Effector CD8-positive, alpha-beta T cell (primary cell): Measurements from ENCODE around the gene RMND5B.
"Not testable (repeated sequence)": the region's sequence is repeated elsewhere in the genome, so short reads cannot be mapped to it uniquely, and the experiment has no call there.

Experiments
- DNase-seq: peaks from one replicate; lab custom pipeline; 2025; lab: John Stamatoyannopoulos, UW

Gene RMND5B

DNA sequence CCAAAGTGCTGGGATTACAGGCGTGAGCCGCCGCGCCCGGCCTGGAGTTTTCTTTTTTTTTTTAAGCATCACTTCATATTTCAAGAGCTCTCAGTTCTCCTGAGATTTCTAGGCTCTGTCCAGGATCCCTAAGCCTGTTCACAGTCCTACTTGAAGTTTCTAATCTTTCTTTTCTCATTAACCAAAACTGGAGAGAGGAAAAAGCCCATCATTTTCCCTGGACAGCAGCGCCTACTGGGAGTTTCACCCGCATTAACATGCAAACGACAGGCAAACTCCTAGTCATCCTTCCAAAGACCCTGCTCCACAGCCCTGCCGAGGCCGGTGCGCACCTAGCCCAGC lies 609 bp upstream of the RMND5B start:
- not testable (repeated sequence) for DNase-seq

DNA sequence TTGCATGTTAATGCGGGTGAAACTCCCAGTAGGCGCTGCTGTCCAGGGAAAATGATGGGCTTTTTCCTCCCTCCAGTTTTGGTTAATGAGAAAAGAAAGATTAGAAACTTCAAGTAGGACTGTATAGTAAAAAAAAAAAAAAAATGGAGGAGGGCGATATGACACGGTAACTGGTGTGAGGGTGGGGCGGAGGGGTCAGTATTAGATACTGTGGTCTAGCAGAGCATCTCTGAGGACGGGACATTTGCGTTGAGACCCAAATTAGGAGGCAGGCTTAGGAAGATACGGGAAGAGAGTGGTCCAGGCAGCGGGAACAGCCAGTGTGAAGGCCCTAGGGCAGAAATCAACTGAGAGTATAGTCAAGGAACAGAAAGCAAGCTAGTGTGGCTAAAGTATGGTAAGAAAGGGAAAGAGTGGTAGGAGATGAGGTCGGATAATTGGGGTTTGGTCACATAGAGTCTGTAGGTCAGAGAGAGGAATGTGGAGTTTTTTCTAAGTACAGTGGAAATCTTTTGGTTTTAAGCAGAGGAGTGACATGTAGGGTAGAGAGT lies 707 bp downstream of the RMND5B start:
- no peak for DNase-seq

DNA sequence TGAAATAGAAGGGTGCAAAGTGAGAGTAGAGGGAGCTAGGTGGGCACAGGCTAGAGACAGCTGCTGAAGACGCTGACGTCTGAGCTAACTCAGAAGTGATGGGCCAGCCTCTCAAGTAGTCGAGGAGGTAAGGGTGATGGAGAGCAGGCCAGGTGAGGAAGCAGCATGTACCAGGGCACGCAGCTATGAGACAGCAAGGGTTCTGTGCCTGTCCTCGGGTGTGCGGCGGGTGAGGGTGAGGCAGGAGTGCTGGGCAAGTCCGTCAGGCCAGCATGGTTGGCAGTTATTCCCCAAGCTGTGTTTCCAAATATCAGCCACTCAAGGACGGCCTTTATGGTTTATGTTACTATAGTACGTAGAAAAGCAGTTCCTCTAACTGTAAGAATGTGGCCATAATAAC lies 6.2 kb downstream of the RMND5B start:
- no peak for DNase-seq

DNA sequence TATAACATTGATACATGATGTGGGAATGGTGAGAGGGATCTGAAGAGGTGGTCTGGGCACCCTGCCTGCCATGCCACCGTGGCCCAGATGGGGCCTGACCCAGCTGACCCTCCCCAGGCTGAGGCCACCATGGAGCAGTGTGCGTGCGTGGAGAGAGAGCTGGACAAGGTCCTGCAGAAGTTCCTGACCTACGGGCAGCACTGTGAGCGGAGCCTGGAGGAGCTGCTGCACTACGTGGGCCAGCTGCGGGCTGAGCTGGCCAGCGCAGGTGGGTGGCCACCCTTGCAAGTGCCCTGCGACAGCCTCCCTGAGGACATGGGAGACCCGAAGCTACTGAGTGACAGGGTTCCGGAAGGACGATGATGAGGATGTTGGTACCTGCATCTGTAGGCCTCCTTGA lies 7.2 kb downstream of the RMND5B start:
- DNase-seq, result no peak

DNA sequence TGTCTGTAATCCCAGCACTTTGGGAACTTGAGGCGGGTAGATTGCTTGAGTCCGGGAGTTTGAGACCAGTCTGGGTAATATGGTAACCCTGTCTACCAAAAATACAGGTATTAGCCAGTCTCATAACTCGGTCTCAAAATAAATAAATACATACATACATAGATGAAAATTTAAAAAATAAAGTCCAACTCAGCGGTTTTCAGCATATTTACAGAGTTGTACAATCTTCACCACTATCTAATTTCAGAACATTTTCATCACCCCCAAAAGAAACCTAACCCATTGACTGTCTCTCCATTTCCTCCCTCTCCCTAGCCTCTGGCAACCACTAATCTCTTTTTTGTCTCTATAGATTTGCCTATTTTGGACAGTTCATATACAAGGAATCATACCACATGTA lies 10.7 kb downstream of the RMND5B start:
- DNase-seq, result no peak

DNA sequence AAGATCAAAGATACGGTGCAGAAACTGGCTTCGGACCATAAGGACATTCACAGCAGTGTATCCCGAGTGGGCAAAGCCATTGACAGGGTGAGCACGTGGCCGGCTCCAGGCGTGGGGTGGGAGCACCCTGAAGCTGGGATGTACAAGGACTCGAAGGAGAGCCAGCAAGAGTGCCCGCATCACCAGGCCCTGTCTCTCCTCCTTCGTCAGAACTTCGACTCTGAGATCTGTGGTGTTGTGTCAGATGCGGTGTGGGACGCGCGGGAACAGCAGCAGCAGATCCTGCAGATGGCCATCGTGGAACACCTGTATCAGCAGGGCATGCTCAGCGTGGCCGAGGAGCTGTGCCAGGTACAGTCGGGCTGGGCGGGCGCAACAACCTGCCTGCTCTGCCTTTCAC lies 11.8 kb downstream of the RMND5B start:
- DNase-seq, result no peak

DNA sequence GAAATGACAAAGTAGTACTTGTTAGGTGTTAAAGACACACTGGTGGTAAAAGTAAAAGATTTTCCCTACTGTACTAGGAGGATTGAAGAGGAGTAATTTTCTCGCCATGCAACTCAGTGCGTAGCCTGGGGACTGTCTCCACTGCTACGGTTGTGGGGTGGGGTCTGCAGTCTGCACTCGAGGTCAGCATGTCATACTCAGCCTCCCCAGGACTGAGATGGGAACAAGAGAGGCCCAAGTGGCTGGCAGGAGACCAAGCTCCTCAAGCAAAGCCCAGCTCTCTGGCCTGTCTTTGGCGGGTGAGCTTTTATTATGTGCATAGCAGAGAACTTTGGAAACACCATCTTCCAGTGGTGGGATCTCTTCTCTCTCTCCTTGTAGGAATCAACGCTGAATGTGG lies 12.4 kb downstream of the RMND5B start:
- DNase-seq, result no peak

DNA sequence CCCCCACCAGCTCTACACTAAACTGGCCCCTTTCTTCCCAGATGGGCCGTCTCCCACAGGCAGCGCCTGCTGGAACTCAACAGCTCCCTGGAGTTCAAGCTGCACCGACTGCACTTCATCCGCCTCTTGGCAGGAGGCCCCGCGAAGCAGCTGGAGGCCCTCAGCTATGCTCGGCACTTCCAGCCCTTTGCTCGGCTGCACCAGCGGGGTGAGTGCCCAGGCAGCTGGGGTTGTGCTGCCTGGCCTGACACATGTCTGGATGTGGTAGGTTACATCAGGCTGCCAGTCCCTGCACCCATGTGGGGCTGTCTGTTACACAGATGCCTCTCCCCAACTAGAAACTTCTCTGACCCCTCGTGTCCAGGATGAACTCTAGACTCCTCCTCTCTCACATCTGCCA lies 13.1 kb downstream of the RMND5B start:
- DNase-seq, result no peak

DNA sequence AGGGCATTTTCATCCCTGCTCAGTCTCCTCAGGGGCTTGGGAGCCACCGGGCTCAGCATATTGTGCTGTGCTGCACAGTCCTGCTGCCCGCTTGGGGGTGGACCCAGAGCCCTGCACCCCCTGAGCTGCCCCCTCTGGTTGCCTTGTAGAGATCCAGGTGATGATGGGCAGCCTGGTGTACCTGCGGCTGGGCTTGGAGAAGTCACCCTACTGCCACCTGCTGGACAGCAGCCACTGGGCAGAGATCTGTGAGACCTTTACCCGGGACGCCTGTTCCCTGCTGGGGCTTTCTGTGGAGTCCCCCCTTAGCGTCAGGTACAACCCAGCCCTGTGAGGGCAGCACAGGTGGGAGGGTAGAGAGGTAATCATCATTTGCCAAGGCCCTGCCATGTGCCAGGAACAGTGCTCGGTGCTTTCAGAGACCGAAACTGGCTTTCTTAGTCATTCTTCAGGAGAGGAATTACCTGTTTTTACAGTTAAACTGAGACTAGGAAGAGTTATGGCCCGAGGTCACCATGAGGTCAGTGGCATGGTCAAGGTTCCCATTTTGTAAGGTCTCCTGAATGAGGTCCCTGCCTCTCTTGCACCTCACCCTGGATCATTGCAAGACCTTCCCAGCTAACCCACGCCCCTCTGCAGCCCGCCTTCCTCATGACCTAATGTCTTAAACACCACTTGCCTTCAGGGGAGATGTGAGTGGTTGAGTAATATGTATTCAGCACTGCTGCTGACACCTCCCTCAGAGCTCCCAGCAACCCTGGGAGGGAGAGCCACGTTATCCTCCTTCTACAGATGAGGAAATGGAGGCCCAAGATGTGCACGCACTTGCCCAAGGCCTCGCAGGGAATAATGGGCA lies 15.4 kb downstream of the RMND5B start:
- DNase-seq, result peak; percentile 61

DNA sequence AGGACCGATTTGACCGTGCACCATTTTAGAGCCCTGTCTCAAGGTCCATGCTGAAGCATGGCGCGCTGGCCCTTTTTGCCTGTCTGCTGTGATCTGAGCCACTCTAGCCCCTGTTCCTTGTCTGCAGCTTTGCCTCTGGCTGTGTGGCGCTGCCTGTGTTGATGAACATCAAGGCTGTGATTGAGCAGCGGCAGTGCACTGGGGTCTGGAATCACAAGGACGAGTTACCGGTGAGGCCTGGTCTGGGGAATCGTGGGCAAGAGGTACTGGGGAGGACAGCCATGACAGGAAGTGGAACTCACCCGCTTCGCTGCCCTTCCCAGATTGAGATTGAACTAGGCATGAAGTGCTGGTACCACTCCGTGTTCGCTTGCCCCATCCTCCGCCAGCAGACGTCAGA lies 16.6 kb downstream of the RMND5B start:
- DNase-seq, result no peak

DNA sequence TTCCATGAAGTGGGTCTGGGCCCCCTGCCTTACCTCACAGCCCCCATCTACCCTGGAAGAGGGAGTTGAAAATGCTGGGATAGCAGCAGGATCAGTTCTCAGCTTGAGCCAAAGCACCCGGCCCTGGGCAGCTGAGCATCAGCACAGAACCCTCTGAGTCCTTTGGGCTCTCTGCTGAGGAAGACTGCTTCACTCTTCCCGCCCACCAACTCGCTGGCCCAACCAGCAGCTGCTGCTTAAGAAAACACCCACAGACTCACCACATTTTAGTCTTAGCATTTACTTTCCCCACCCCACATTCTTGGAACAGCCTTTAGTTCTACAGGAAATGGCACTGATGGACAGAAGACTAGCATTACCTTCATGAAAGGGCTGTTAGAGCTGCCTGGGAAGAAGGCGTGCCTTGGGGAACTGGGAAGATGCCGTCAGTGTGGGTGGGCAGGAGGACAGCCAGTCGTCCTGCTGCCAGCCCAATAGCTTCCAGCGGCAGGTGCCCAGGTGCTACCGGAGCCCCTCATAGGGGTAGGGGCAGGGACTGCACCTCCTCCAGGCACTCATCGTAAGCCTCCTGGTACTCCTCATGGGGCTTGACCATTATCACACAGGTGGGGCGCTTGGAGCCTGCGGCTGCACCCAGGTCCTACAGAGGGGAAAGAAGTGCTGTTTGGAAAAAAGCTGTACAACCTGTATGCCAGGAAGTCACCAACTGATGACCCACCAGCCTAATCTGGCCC lies 18.6 kb downstream of the RMND5B start:
- no peak for DNase-seq

DNA sequence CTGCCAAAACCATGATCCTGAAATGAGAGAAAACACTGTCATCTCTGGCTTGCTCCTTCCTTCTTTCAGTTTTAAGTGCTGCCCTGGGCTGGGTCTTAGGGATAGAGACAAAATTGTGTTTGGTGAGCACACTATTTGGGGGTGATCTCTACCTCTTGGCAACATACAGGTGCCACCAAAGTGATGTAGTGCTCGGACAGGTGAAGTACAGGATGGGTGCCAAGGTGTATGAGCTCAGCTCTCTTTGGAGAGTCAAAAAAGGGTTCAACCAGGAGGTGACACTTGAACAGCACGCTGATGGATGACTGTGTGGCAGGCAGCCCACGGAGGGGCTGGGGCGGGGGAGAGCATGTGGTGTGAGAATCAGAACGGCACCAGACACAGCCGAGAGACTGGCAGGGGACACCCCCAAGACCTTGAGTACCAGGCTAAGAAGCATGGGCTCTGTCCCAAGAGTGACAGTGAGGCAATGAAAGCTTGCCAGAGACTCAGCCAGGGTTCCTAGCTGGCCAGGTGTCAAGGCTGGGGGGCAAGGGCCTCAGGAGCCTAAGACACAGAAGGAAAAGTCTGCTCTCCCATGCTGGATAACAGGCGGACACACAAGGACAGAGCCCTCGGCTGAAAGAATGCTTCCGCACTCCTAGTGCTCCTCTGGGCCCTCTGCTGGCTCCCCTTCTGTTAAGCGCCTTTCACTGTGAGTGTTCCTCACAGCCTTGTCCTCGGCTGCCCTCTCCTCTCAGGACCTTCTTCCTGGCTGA lies 20.3 kb downstream of the RMND5B start:
- no peak for DNase-seq

DNA sequence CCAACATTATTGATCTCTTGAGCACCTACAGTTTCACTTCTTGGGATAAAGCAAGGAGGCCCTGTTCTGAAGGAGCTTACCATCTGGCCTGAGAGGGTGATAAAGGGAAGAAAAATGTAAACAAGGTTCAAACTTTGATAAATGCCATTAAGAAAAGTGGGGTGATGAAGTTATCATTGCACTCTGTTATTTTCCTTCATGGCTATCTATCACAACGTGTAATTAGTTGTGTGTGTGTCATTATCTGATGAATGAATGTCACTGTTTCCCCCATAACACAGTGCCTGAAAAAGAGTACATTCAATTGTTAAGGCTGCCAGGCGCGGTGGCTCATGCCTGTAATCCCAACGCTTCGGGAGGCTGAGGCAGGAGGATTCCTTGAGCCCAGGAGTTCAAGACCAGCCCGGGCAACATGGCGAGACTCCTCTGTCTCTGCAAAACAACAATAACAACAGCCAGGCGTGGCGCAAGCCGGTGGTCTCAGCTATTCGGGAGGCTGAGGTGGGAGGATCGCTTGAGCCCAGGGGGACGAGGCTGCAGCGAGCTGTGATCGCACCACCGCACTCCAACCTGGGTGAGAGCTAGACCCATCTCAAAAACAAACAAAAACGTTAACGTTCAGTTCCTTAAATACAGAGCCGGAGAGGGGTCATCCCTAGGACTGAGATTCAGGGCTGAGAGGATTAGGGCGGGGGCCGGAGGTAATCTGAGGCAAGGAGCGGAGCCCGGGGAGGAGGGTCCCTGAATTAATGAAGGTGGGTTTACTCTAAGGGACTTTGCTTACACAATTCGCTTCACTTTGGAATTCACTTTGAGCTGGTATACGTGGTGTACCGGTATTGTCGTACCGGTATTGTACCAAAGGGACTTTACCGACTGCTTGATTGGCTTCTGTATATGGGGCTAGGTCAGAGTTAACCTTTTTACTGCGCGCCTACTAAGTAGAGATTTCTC lies 22.0 kb downstream of the RMND5B start:
- no peak for DNase-seq

DNA sequence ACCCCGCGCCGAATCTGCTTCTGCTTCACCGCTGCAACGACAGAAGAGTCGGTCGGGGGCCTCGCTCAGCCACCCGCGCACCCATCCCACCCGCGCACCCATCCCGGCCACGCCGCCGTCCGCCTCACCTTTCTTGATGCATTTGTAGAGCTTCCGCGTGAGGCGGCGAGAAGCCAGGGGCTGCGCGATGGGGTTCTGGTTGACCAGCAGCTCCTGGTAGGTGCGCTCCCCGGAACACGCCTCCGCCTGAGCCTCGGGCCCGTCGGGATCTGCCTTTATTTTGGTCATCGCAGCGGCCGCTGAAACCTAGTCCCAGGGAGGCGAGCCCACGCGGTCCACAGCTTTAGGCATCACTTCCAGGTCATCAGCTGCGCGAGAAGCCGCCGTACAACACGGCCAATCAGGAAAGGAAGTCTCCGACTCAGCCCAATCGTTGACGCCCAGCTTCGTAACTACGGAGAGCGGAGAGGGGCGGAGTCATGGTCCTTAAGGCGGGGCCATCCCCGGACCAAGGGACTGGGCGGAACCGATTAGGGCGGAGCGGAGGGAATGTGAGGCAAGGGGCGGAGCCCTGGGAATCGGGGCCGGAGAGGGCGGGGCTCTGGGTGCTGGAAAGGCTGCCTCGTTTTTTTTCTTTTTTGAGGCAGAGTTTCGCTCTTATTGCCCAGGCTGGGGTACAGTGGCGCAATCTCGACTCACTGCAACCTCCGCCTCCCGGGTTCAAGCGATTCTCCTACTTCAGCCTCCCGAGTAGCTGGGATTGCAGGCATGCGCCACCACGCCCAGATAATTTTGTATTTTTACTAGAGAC lies 22.9 kb downstream of the RMND5B start, which contains the start of gene NHP2:
Gene NHP2, minus strand, starts transcription at position 356 of the 811 bp plus-strand sequence. Its CDS starts 68 bp downstream, at position 288.
- peak; percentile 96 for DNase-seq

DNA sequence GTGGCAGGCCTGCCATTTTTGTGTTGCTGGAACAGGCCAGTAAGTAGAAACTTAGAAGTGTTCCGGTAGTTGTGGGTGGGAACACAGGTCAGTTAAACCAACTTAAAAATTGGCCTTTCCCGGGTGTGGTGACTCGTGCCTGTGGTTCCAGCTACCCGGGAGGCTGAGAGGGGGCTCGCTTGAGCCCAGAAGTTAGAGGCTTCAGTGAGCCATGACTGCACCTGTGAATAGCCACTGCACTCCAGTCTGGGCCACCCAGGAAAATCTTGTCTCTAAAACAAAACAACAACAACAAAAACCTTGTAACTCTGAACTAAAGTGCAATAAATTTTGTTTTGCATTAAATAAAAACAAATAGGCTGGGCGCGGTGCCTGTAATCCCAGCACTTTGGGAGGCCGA lies 24.3 kb downstream of the RMND5B start:
- DNase-seq, result no peak

DNA sequence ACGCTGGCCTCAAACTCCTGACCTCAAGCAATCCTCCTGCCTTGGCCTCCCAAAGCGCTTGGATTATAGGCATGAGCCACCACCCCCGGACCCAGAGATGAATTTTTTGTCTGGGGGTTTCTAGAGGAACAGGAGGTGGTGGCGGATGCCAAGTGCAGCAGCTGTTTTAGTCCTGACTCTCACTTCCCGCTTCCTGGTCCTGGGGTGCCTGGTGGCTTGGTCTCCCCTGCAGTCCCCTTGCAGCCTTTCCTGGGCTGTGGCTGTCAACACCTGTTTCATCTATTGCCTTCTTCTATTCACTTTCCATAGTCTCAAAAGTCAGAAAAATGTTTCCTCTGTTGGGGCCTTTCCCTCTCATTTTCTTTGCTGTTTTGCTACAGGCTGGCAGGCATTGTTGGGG lies 29.4 kb downstream of the RMND5B start:
- DNase-seq, result no peak

DNA sequence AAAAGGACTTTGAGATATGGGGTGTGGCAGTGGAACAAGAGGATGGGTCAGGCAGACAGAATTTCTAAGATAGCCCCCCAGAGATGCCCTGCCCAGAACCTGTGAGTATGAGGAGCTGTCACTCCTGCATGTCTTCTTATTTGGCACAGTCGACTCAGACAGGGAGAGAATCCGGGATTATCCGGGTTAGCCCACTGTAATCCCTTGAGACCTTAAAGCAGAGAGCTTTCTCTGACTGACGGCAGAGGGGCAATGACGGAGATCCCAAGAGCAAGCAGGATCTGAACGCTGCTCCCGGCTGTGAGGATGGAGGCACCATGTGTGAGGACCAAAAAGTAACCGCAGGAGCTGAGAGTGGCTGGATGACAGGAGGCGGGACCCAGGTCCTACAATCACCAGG lies 31.7 kb downstream of the RMND5B start:
- no peak for DNase-seq

DNA sequence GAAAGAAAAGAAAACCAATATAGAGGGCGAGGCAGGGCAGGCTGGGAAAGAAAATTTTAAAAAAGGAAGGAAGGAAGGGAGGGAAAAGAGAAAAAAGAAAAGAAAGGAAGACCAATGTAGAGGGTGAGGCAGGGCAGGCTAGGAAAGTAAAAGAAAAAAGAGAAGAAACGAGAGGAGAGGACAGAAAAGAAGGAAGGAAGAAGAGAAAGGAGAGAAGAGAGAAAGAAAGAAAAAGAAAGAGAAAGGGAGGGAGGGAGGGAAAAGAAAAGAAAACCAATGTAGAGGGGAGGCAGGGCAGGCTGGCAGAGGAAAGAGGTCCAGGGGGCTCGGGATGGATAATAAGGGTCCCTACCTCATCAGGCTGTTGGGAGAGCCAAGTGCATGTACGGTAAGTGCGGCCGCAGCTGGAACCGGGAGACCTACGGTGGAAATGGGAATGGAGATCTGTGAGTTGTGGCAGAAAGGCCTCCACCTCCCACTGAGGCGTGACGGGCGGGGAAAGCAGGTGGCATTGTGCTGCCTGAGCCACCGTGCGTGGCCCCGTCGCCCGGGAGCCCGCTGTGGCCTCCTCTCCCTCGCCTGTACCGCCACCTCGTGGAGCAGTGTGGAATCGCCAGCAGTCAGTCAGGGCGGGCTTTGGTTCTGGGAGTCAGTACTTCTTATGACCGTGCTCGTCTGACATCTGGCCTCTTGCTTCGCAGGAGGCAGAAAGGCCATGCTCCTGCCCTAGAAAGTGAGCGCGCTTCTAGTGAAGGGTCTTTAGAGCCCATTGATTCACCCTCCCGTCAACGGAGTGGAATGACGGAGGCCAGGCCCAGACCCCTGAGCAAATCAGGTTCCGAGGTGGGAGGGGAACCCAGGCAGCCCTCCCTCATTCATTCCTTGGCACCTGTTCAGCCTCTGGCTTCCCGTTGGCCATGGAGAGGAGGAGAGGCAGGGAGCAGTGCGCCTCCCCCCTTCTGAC lies 33.2 kb downstream of the RMND5B start:
- peak; percentile 91 for DNase-seq

DNA sequence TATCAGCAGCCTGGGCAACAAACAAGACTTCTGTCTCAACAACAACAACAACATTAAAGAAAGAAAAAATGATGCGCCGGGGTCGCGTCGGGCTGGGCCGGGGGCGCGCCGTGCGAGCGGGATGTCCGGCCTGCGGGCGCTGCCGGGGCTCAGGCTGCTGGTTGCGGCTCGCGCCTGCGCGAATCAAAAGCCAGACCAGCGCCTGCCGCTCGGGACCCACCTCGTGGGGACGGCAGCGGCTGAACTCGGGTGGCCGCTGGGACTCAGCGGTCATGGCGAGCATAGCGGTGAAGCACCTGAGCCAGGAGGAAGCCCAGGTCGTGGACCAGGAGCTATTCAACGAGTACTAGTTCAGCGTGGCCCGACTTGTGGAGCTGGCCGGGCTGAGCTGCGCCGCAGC lies 34.8 kb downstream of the RMND5B start:
- DNase-seq, result no peak
